Ramos (cell line): ENCODE data around the gene FRMPD1.

Experiments
- in situ Hi-C: fragments of 300-500 bp; cut with MboI; formaldehyde crosslinking; loops from one replicate; pipeline ENCODE4 v1.14.3; 2022; ENCODE audit warnings: low sequenced_read_pairs; ENCODE audit not compliant: unreplicated experiment

FRMPD1 gene

GRCh38 chr9:37676411-37676830 is 25.7 kb downstream of the FRMPD1 start:
- in situ Hi-C loops, result no loop called here

DNA sequence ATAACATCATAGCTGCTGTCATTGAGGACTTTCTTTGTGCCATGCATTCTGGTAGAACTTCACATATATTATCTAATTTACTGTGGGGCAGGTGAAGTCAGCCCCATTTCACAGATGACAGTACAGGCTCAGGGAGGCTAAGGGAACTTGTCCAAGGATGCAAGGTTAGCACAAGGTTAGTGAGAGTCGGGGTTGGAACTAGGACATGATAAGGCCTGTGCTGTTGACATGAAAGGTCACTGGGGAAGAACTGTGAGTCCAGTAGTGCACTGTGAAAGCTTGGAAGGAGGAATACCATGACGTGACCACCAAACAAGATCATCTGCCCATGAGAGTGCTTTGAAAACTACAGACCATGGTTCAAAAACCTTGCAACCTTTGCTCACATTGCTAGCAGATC is 26.7 kb downstream of the FRMPD1 start:
- in situ Hi-C loops, result no loop called here

- in situ Hi-C loops, result no loop called here
Measured at GRCh38 chr9:37678789-37679273, 28.1 kb downstream of the FRMPD1 start.

- in situ Hi-C loops, result no loop called here
Measured at GRCh38 chr9:37679649-37680402, 29.1 kb downstream of the FRMPD1 start.

DNA sequence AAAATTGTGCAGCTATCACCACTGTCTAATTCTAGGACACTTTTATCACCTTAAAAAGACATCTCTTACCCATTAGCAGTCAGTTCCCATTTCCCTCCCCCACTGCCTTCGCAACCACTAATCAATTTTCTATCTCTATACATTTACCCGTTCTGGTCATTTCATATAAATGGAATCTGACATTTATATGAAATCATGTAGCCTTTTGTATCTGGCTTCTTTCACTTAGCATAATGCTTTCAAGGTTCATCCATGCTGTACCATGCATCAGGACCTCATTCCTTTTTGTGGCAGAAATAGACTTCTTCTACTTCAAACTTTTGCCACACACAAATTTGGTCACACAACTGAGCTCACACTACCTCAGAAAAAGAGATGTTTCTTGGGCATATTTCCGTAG is 32.2 kb downstream of the FRMPD1 start:
- in situ Hi-C loops, result no loop called here

DNA sequence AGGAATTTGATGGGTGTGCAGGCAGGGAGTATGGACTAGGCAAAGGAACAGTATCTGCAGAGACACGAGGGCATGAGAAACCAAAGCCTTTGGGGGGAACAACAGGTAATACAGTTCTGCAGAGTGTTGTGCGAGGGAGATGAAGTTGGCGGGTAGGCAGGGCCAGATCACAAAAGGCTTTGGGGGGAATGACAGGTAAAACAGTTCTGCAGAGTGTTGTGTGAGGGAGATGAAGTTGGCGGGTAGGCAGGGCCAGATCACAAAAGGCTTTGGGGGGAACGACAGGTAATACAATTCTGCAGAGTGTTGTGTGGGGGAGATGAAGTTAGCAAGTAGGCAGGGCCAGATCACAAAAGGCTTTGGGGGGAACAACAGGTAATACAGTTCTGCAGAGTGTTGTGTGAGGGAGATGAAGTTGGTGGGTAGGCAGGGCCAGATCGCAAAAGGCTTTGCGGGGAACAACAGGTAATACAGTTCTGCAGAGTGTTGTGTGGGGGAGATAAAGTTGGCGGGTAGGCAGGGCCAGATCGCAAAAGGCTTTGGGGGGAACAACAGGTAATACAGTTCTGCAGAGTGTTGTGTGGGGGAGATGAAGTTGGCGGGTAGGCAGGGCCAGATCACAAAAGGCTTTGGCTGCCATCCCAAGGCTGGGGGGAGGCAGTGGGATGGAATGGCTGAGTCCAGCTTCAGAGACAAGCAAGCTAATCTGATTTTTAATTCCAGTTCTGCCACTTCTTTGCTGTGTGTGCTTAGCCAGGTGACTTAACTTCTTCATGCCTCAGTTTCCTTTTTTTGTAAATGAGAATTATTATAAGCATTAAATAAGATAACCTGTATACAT is 33.0 kb downstream of the FRMPD1 start:
- in situ Hi-C loops, result no loop called here

DNA sequence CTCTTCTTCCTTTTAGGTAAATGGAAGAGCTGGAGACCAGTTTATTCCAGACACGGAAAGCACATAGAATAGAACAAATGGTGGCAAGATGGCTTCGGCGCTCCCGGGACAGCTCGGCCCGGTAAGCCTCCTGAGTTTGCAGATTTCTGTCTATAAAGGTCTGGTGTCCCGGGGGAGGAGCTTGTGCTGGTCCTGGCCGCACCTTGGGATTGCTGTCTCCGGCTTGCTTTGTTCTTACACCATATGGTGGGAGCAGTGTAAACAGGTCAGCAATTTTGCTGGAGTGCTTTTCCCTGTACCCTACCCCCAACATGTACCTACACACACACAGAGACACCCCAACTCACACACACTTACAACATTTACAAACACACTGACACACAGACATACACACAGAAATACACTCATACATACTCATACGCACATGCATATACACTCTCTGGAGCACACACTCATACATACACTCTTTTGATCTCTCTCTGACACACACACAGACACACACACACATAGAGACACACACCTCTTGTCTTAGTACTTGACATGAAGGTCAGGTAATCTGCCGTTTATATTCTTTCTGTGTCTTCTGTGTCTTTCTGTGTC is 42.0 kb downstream of the FRMPD1 start:
- in situ Hi-C loops, result no loop called here

DNA sequence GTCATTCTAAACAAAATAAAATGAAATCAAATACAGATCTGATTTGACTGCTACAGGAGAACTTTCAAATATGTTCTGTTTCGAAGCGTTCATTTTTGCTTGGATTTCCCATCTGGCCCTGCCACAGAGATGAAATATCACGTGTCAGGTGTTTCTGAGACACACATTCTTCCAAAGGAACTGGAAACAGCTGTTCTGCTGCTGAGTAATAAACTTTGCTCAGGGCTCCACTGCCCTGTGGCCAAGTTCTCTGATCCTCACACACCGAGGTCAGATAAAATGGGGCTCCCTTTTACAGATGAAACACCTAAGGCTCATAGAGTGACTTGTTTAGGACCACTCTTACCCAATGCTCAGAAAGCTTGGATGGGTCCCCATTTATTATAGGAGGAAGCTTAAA is 42.5 kb downstream of the FRMPD1 start:
- in situ Hi-C loops, result no loop called here

DNA sequence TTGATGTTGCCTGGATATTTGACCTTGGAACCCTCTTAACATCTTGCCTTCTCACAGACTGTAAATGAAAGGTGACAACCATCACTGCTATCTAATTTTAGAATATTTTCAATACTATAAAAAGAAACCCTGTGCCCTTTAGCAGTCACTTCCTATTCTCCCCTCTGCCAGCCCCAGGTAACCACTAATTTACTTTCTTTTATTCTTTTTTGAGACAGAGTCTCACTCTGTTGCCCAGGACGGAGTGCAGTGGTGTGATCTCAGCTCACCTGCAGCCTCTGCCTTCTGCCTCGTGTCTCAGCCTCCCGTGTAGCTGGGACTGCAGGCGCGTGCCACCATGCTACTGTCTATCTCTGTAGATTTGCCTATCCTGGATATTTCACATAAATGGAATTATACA is 43.6 kb downstream of the FRMPD1 start:
- in situ Hi-C loops, result no loop called here

DNA sequence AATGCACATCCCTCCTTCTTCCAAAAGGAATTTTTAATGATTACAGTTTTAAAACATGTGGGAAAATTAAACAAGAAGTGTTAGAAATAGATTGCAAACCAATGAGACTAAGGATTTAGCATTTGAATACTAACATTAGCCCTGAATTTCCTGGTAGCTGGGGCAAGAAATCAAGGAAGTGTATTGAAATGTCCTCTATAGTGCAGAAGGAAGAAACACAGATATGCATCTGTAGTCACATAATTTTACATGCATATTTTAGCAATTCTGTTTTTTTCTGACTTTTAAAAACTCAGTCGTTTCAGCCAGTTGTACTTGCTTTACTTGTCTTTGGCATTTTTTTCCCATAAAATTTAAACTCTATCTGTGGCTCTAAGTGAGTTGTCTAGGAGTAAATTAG is 45.8 kb downstream of the FRMPD1 start:
- in situ Hi-C loops, result no loop called here

DNA sequence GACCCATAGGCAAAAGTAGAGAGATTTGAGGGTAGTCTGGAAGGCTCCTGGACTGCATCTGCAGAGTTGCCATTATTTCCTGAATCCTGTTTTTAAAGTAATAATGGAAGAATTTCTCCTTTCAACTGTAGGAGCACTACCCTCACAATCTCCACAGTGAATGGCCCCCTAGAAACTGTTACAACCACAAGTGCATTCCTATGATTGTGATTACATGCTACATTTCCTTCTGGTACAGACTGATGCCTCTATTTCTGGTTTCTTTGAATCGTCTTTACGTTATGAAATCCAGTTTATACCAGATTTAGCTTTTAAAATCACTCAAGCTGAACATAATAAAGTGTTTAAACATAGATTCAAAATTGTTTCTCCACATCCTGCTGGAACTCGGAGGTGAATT is 49.4 kb downstream of the FRMPD1 start:
- in situ Hi-C loops, result no loop called here

DNA sequence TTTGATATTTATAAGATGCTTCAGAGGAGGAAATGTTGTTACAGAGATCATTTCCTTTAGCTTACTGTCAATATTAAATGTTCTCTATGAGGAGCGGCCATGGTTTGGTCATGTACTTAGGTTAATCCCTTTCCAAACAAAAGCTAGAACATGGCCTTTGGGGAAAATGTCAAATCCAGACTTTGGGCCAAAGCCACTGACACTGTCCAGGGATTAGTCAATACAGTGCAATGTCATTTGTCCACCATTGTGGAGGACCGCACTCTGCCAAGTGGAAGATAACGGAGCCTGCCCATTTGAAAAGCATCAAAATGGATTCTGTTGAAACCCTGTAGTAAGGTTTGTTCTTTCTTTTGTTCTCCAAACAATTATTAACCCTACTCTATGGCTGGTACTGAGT is 50.1 kb downstream of the FRMPD1 start:
- in situ Hi-C loops, result no loop called here

- in situ Hi-C loops, result no loop called here
Measured at GRCh38 chr9:37705787-37706186, 55.0 kb downstream of the FRMPD1 start.

- in situ Hi-C loops, result no loop called here
Measured at GRCh38 chr9:37706290-37706689, 55.5 kb downstream of the FRMPD1 start.

DNA sequence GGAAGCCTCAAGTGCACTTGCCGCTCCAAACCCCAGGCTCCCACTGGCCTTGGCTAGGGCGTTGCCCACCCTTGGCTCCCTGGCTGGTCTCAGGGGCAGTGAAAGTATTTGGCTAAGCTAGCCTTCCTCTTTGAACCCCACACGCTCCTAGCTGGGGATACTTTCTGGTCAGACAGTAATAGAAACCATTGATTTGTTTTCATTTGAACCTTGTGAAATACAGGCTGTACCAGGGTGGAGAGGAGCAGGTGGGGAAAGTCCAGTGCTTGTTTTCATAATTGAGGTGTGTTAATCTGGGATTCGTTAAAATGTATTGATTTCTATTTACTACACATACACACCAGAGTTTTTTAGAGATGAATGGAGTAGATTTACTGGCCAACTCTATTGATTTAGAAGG is 57.0 kb downstream of the FRMPD1 start:
- in situ Hi-C loops, result no loop called here

- in situ Hi-C loops, result no loop called here
Measured at GRCh38 chr9:37710046-37710445, 59.3 kb downstream of the FRMPD1 start.

DNA sequence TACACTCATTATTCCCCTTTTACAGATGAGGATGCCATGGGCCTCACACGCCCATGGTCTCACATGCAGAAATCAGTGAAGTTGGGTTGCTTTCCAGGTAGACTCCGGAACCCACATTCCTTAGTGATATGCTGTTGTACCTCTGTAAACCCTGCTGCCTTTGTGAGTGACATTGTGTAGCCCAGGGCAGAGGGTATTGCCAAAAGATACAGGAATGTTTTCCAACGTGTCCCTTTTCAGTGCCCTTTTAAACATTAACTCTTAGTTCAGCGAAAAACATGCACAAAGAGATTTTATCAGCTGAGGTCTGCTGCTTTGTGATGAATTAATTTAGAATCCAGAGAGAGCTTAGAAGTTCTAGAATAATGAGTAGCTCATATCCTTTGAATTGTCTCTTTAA is 64.5 kb downstream of the FRMPD1 start:
- in situ Hi-C loops, result no loop called here

DNA sequence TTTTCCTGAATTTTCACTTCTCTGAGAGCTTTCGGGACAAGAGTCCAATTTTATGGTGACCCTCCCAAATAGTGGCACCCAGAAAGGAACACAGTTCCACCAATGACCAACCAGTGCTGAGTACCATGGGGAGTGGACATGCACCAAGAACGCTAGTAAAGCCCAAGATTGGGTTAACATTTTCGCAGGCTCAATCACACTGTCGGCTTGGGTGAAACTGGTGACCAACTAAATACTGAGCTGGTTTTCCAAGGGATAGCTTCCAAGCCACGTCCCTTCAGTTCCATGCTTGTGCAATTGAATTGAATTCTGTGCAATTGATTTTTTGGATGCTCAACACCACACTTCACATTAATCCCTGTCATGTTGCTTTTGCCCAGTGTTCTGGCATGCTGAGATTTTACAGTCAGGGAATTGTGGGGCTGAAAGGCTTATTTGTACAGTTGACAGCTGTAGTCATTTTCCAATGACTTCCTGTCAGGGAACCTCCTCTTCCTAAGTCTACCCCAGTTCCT is 65.3 kb downstream of the FRMPD1 start:
- in situ Hi-C loops, result no loop called here

GRCh38 chr9:37719526-37719925 is 68.8 kb downstream of the FRMPD1 start:
- in situ Hi-C loops, result no loop called here

- in situ Hi-C loops, result no loop called here
Measured at GRCh38 chr9:37727013-37727412, 76.3 kb downstream of the FRMPD1 start.

DNA sequence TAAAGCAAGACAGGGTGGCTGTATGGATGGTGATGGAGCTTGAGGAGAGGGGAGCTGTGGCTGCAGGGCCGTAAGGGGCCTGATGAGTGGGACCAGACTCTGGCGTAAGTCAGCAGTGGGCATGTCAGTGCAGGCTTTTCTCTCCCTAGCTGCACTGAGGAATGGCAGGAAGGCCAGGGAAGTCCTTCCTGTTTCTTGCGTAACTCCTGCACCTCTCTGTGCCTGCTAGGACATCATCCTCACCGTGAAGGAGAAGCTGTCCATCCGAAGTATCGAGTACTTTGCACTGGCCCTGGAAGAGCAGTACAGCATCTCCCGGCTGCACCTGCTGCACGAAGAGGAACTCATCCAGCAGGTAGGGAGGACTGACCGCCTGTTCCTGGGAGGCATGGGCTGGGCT is 78.7 kb downstream of the FRMPD1 start:
- in situ Hi-C loops, result no loop called here
